B cell (primary cell): ENCODE results near the gene CPSF2. TPM values are rescaled to one million over a fixed set of nuclear protein-coding genes. Genes with fewer than 3 reads are reported as not detected.

ENCODE experiments used
- ATAC-seq: fragments of 200-7000 bp; cut with Tn5 transposase; one replicate; pipeline ENCODE4 v1.10.0; 2021; ENCODE audit warnings: low read depth, mild to moderate bottlenecking, moderate number of reproducible peaks, moderate library complexity
- CTCF ChIA-PET: fragments of 350-600 bp; sonication (Branson Sonifier 250); formaldehyde crosslinking; loops from one replicate; lab custom pipeline; 2021; ENCODE audit warnings: antibody characterized with exemption, inconsistent platforms; lab: Charles Lee
- POLR2A ChIA-PET: fragments of 350-600 bp; sonication (Branson Sonifier 250); formaldehyde crosslinking; loops from one replicate; lab custom pipeline; 2021; ENCODE audit warnings: antibody characterized with exemption; lab: Charles Lee
- DNase-seq: peaks from one replicate; pipeline ENCODE4 v3.0.0; 2013
- H2AFZ ChIP-seq: 2 replicates; pipeline ENCODE4 v1.6.1; 2012; ENCODE audit warnings: mild to moderate bottlenecking, low read depth, low read length; ENCODE audit not compliant: insufficient read depth, poor library complexity, severe bottlenecking
- H3K27ac ChIP-seq, 2 donors: 1 replicate in 1 of 2; 2 replicates in 1 of 2; pipeline ENCODE4 v1.5.1; 2012 to 2013; ENCODE audit warnings: low read length in 2 of 2, mild to moderate bottlenecking in 2 of 2, moderate library complexity in 1 of 2
- H3K27me3 ChIP-seq, 4 experiments: fragments of 200-600 bp in 1 of 4; sonication (generic) in 1 of 4; replicated peaks in 1 of 4; 1 replicate in 2 of 4; 2 replicates in 2 of 4; pipeline versions ENCODE4 v1.6.1 to v1.7.0; 2013 to 2016; ENCODE audit warnings: low read length in 3 of 4, mild to moderate bottlenecking in 2 of 4, mixed read lengths in 1 of 4, moderate library complexity in 1 of 4; ENCODE audit not compliant: insufficient read depth in 4 of 4, control insufficient read depth in 3 of 4; ENCODE audit errors: control extremely low read depth in 1 of 4
- H3K36me3 ChIP-seq, 2 experiments: replicated peaks in 1 of 2; 1 replicate in 1 of 2; 2 replicates in 1 of 2; pipeline versions ENCODE4 v1.6.1 to v1.7.1; 2013; ENCODE audit warnings: low read length in 1 of 2; ENCODE audit not compliant: insufficient read depth in 2 of 2, control insufficient read depth in 1 of 2; ENCODE audit errors: control extremely low read depth in 1 of 2, extremely low read depth in 1 of 2
- H3K4me1 ChIP-seq, 2 donors: fragments of 200-600 bp in 1 of 2; sonication (generic) in 1 of 2; 1 replicate in 1 of 2; 2 replicates in 1 of 2; pipeline versions ENCODE4 v1.5.1 to v1.6.1; 2013 to 2017; ENCODE audit warnings: low read length in 2 of 2; ENCODE audit not compliant: control insufficient read depth in 2 of 2, insufficient read depth in 2 of 2
- H3K4me2 ChIP-seq: replicated peaks from 2 replicates; pipeline ENCODE3; 2012; ENCODE audit warnings: mild to moderate bottlenecking, low read depth, low read length; ENCODE audit not compliant: poor library complexity, severe bottlenecking
- H3K4me3 ChIP-seq, 5 experiments: fragments of 200-600 bp in 1 of 5; sonication (generic) in 1 of 5; 1 replicate in 3 of 5; 2 replicates in 2 of 5; pipeline versions ENCODE4 v1.5.1 to v1.7.0; 2011 to 2016; ENCODE audit warnings: low read length in 4 of 5, mild to moderate bottlenecking in 4 of 5, low read depth in 2 of 5, control low read depth in 1 of 5, moderate library complexity in 1 of 5; ENCODE audit not compliant: insufficient read depth in 1 of 5; ENCODE audit errors: control extremely low read depth in 1 of 5, extremely low read depth in 1 of 5
- H3K79me2 ChIP-seq: fragments of 200-600 bp; sonication (generic); one replicate; pipeline ENCODE4 v1.6.0; 2016; ENCODE audit warnings: low read length; ENCODE audit not compliant: control insufficient read depth, insufficient read depth
- H3K9ac ChIP-seq: fragments of 200-600 bp; sonication (generic); 2 replicates; pipeline ENCODE4 v1.6.1; 2017; ENCODE audit warnings: mild to moderate bottlenecking, low read length, moderate library complexity
- H3K9me3 ChIP-seq, 3 donors: one replicate each; pipeline versions ENCODE4 v1.6.1 to v1.7.1; 2013; ENCODE audit warnings: low read length in 2 of 3; ENCODE audit not compliant: control insufficient read depth in 2 of 3, insufficient read depth in 1 of 3; ENCODE audit errors: control extremely low read depth in 1 of 3
- H4K20me1 ChIP-seq: 2 replicates; pipeline ENCODE4 v1.6.0; 2012; ENCODE audit warnings: mild to moderate bottlenecking, low read length; ENCODE audit not compliant: insufficient read depth, control insufficient read depth, poor library complexity, severe bottlenecking
- H3K27ac Mint-ChIP-seq: one replicate; pipeline ENCODE4 v1.8.0; 2021; ENCODE audit warnings: mixed read lengths
- H3K27me3 Mint-ChIP-seq: one replicate; pipeline ENCODE4 v1.8.0; 2021; ENCODE audit warnings: mixed read lengths
- H3K4me1 Mint-ChIP-seq: one replicate; pipeline ENCODE4 v1.8.0; 2021; ENCODE audit warnings: mixed read lengths
- H3K4me3 Mint-ChIP-seq: one replicate; pipeline ENCODE4 v1.8.0; 2021; ENCODE audit warnings: mixed read lengths
- H3K9me3 Mint-ChIP-seq: one replicate; pipeline ENCODE4 v1.8.0; 2022; ENCODE audit warnings: mixed read lengths; ENCODE audit not compliant: insufficient read depth
- EZH2 ChIP-seq: IDR thresholded peaks from 2 replicates; pipeline ENCODE4 v1.6.1; 2012; ENCODE audit warnings: borderline replicate concordance, low read depth, mild to moderate bottlenecking, moderate library complexity, low read length; ENCODE audit not compliant: insufficient read depth, poor library complexity, severe bottlenecking
- WGBS: methylation state at CpG from one replicate; pipeline ENCODE4 v1.1.5; 2013; ENCODE audit warnings: missing lambda C conversion rate; ENCODE audit not compliant: insufficient coverage; 5-methylcytosine and 5-hydroxymethylcytosine counted together
- intact Hi-C: fragments of 100-400 bp; cut with micrococcal nuclease; formaldehyde crosslinking; loops from one replicate; pipeline ENCODE4 v1.10.0; 2022
- polyA plus RNA-seq: library from polyadenylated mRNA; depleted of rRNA; stranded (reverse); fragments of >200 nt; gene quantifications from 2 replicates; pipeline ENCODE4 v1.2.3, GENCODE V29; 2012
- total RNA-seq, 2 donors: library from RNA; stranded (reverse); fragments of 120-200 nt in 1 of 2; gene quantifications; 1 replicate in 1 of 2; 2 replicates in 1 of 2; pipeline versions ENCODE4 v1.2.3 to v1.2.4, GENCODE V29; 2013 to 2022
- TF ChIP-seq, protein P1 (sequence below): fragments of 200-600 bp; IDR thresholded peaks from one replicate; pipeline ENCODE4 v1.8.0; 2022; ENCODE audit warnings: antibody characterized with exemption, mild to moderate bottlenecking

CPSF2 gene
- total and polyA plus RNA-seq, 2 donors (not counting 1 experiment from before 2014, with no cell fraction given) = 5.2 to 42.6 TPM

GRCh38 chr14:92108345-92109254 lies 13.2 kb upstream of the CPSF2 start:
- Histone ChIP-seq H3K4me1 (peaks cover 5 to 27% of the 10 kb centered on the region in 2 donors), H3K36me3 (no peaks in the 10 kb centered on the region), H3K4me2 (peak overlapping the region; percentile 32), H2AFZ (peak overlapping the region; percentile 11), H3K27me3 (no peaks in the 10 kb centered on the region), H3K4me3 (peak overlapping the region in 1 of 5 experiments; percentile 32), H3K79me2 (peaks cover 30% of the 10 kb centered on the region), H3K9me3 (no peaks in the 10 kb centered on the region), H3K9ac (no peak overlapping the region), H3K27ac (no peak overlapping the region), H4K20me1 (peaks cover 7% of the 10 kb centered on the region)
- DNase-seq (peak; percentile 34), ATAC-seq (no peak)
- ChIA-PET CTCF (interaction anchor here (0.6 to 3.2 kb wide), 5 partner anchors 10 to 659 kb away, joined by 3 to 50 read pairs (median 3); partner anchors contain the start of genes CPSF2 and NDUFB1), POLR2A (no interaction called here)
- Mint-ChIP-seq H3K27ac (peak overlapping the region; percentile 66), H3K9me3 (no peaks in the 10 kb centered on the region), H3K4me3 (peak overlapping the region; percentile 76), H3K4me1 (peaks cover 30% of the 10 kb centered on the region), H3K27me3 (no peaks in the 10 kb centered on the region)
- intact Hi-C loops = loop anchor here (5.0 kb wide), 1 partner anchor 1711 kb away; the partner anchor contains the start of gene CALM1
- 46% methylated on average over 6 of the region's 11 CpGs for WGBS
- TF ChIP-seq, protein P1, sequence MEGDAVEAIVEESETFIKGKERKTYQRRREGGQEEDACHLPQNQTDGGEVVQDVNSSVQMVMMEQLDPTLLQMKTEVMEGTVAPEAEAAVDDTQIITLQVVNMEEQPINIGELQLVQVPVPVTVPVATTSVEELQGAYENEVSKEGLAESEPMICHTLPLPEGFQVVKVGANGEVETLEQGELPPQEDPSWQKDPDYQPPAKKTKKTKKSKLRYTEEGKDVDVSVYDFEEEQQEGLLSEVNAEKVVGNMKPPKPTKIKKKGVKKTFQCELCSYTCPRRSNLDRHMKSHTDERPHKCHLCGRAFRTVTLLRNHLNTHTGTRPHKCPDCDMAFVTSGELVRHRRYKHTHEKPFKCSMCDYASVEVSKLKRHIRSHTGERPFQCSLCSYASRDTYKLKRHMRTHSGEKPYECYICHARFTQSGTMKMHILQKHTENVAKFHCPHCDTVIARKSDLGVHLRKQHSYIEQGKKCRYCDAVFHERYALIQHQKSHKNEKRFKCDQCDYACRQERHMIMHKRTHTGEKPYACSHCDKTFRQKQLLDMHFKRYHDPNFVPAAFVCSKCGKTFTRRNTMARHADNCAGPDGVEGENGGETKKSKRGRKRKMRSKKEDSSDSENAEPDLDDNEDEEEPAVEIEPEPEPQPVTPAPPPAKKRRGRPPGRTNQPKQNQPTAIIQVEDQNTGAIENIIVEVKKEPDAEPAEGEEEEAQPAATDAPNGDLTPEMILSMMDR = no peak
- no peak for TF ChIP-seq EZH2

- POLR2A ChIA-PET = interaction anchor here (0.6 kb wide), 1 partner anchor 685 kb away, joined by 4 read pairs; no protein-coding TSS in a partner anchor
- intact Hi-C loops = loop anchor here (5.0 kb wide), 1 partner anchor 1712 kb away; the partner anchor contains the start of gene CALM1
Measured at GRCh38 chr14:92109490-92109889, 12.3 kb upstream of the CPSF2 start.

More at GRCh38 chr14:92109490-92109889, 12.3 kb upstream of the CPSF2 start:
- Histone ChIP-seq H3K27me3 (no peaks in the 10 kb centered on the region), H3K36me3 (no peaks in the 10 kb centered on the region), H4K20me1 (no peaks in the 10 kb centered on the region), H3K9ac (no peak overlapping the region), H3K4me3 (no peak overlapping the region), H3K4me1 (peaks cover 5 to 27% of the 10 kb centered on the region in 2 donors), H2AFZ (no peak overlapping the region), H3K27ac (no peak overlapping the region), H3K79me2 (peaks cover 21% of the 10 kb centered on the region), H3K9me3 (no peaks in the 10 kb centered on the region), H3K4me2 (no peak overlapping the region)
- Mint-ChIP-seq H3K27ac (no peak overlapping the region), H3K4me1 (peaks cover 26% of the 10 kb centered on the region), H3K27me3 (no peaks in the 10 kb centered on the region), H3K9me3 (no peaks in the 10 kb centered on the region), H3K4me3 (no peak overlapping the region)
- WGBS = 86% methylated on average over 5 of the region's 5 CpGs
- CTCF ChIA-PET = no interaction called here
- TF ChIP-seq, protein P1 = no peak
- no peak for TF ChIP-seq EZH2
- DNase-seq = no peak
- ATAC-seq = no peak
